ENCODE data around the gene GNAQ.

- TF ChIP-seq POLR2A (IDR thresholded peaks at IDR 0.05) (no peak), CTCF (IDR thresholded peaks at IDR 0.05) (no peak), POLR2AphosphoS5 (IDR thresholded peaks at IDR 0.05) (no peak)
Measured at GRCh38 chr9:77816641-77817341, 214.8 kb downstream of the GNAQ start.
